Measurements from ENCODE around the gene INTS2.
A peak's percentile ranks its signal among the peaks of the same experiment; 100 is the strongest.
"Not testable (repeated sequence)": the region's sequence is repeated elsewhere in the genome, so short reads cannot be mapped to it uniquely, and the experiment has no call there.

INTS2 gene

GRCh38 chr17:61847659-61848058 is 80.1 kb downstream of the INTS2 start:
- no peak for DNase-seq (ENCODE audit: low read depth, low spot score)

GRCh38 chr17:61846761-61847375 is 80.9 kb downstream of the INTS2 start:
- DNase-seq (ENCODE audit: low read depth, low spot score), result no peak

- no peak for DNase-seq (ENCODE audit: low read depth, low spot score)
Observed at GRCh38 chr17:61846088-61846487, 81.7 kb downstream of the INTS2 start.

GRCh38 chr17:61843435-61843834 is 84.3 kb downstream of the INTS2 start:
- DNase-seq (ENCODE audit: low read depth, low spot score), result no peak

- no peak for DNase-seq (ENCODE audit: low read depth, low spot score)
Observed at GRCh38 chr17:61842899-61843298, 84.9 kb downstream of the INTS2 start.

GRCh38 chr17:61839300-61839786 is 88.4 kb downstream of the INTS2 start:
- no peak for DNase-seq (ENCODE audit: low read depth, low spot score)

- DNase-seq (ENCODE audit: low read depth, low spot score), result peak; percentile 23
Observed at GRCh38 chr17:61837175-61838051, 90.4 kb downstream of the INTS2 start.

- DNase-seq (ENCODE audit: low read depth, low spot score), result no peak
Observed at GRCh38 chr17:61836266-61837174, 91.3 kb downstream of the INTS2 start.

GRCh38 chr17:61835606-61836005 is 92.2 kb downstream of the INTS2 start:
- DNase-seq (ENCODE audit: low read depth, low spot score), result no peak

GRCh38 chr17:61834610-61835009 is 93.2 kb downstream of the INTS2 start:
- peak; percentile 10 for DNase-seq (ENCODE audit: low read depth, low spot score)

- peak; percentile 51 for DNase-seq (ENCODE audit: low read depth, low spot score)
Observed at GRCh38 chr17:61833536-61834193, 94.1 kb downstream of the INTS2 start.

- DNase-seq (ENCODE audit: low read depth, low spot score), result no peak
Observed at GRCh38 chr17:61832463-61832862, 95.3 kb downstream of the INTS2 start.

- no peak for DNase-seq (ENCODE audit: low read depth, low spot score)
Observed at GRCh38 chr17:61831099-61831498, 96.7 kb downstream of the INTS2 start.

- no peak for DNase-seq (ENCODE audit: low read depth, low spot score)
Observed at GRCh38 chr17:61828694-61829093, 99.1 kb downstream of the INTS2 start.

GRCh38 chr17:61827649-61828395 is 100.0 kb downstream of the INTS2 start:
- no peak for DNase-seq (ENCODE audit: low read depth, low spot score)

GRCh38 chr17:61826866-61827265 is 100.9 kb downstream of the INTS2 start:
- DNase-seq (ENCODE audit: low read depth, low spot score), result not testable (repeated sequence)

GRCh38 chr17:61826198-61826597 is 101.6 kb downstream of the INTS2 start:
- DNase-seq (ENCODE audit: low read depth, low spot score), result not testable (repeated sequence)

- DNase-seq (ENCODE audit: low read depth, low spot score), result no peak
Observed at GRCh38 chr17:61825448-61826137, 102.2 kb downstream of the INTS2 start.

GRCh38 chr17:61822326-61823285 is 105.2 kb downstream of the INTS2 start:
- no peak for DNase-seq (ENCODE audit: low read depth, low spot score)
